Muscle of leg (tissue), 11 donors: Measurements from ENCODE around the gene CDKN2D. TPM values are rescaled to one million over a fixed set of nuclear protein-coding genes. Genes with fewer than 3 reads are reported as not detected.
"Not testable (repeated sequence)": the region's sequence is repeated elsewhere in the genome, so short reads cannot be mapped to it uniquely, and the experiment has no call there.

Experiments
- DNase-seq: peaks from one replicate; pipeline ENCODE4 v3.0.0; 2013
- H3K27ac ChIP-seq: one replicate; pipeline ENCODE4 v1.5.1; 2013; ENCODE audit warnings: mild to moderate bottlenecking, low read length, control low read depth
- H3K27me3 ChIP-seq: one replicate; pipeline ENCODE4 v1.6.1; 2013; ENCODE audit warnings: low read length; ENCODE audit not compliant: control insufficient read depth, insufficient read depth
- H3K36me3 ChIP-seq: one replicate; pipeline ENCODE4 v1.6.1; 2013; ENCODE audit warnings: low read length; ENCODE audit not compliant: control insufficient read depth, insufficient read depth
- H3K4me1 ChIP-seq: one replicate; pipeline ENCODE4 v1.6.1; 2013; ENCODE audit warnings: low read length; ENCODE audit not compliant: control insufficient read depth, insufficient read depth
- H3K4me3 ChIP-seq: one replicate; pipeline ENCODE4 v1.5.1; 2013; ENCODE audit warnings: low read length, control low read depth
- H3K9me3 ChIP-seq: replicated peaks from 2 replicates; pipeline ENCODE4 v1.6.1; 2013; ENCODE audit warnings: low read depth, low read length; ENCODE audit not compliant: control insufficient read depth
- WGBS: methylation state at CpG from one replicate; pipeline ENCODE4 v1.1.5; 2013; ENCODE audit warnings: missing lambda C conversion rate; ENCODE audit not compliant: insufficient coverage; 5-methylcytosine and 5-hydroxymethylcytosine counted together
- polyA plus RNA-seq, 8 donors: library from polyadenylated mRNA; unstranded; fragments of 120-200 nt; gene quantifications; one replicate each; pipeline versions ENCODE4 v1.2.1 to v1.2.3, GENCODE V29; 2013; ENCODE audit warnings: inconsistent platforms in 1 of 8, low replicate concordance in 1 of 8; ENCODE audit not compliant: insufficient read length in 8 of 8, insufficient read depth in 1 of 8
- total RNA-seq: library from RNA; stranded (reverse); fragments of 120-200 nt; gene quantifications from one replicate; pipeline ENCODE4 v1.2.4, GENCODE V29; 2013

Gene CDKN2D
- total and polyA plus RNA-seq, 9 donors = 6.8 to 19.5 (median 16.0) TPM

- peak overlapping the region; percentile 70 for H3K4me3 ChIP-seq
- H3K27ac ChIP-seq = peak overlapping the region; percentile 20
- WGBS = 4% methylated on average over 15 of the region's 22 CpGs
- DNase-seq = peak; percentile 32
- no peaks in the 10 kb centered on the region for H3K27me3 ChIP-seq
- peaks cover 14% of the 10 kb centered on the region for H3K4me1 ChIP-seq
- H3K36me3 ChIP-seq = peaks cover 20% of the 10 kb centered on the region
- no peaks in the 10 kb centered on the region for H3K9me3 ChIP-seq
Measured at GRCh38 chr19:10544242-10544752, 24.5 kb downstream of the CDKN2D start.

- Histone ChIP-seq H3K27ac (peak within 1 kb of the TSS; percentile 20), H3K36me3 (peaks cover 13% of the 10 kb centered on the region), H3K4me1 (peaks cover 14% of the 10 kb centered on the region), H3K9me3 (no peaks in the 10 kb centered on the region), H3K4me3 (peak within 1 kb of the TSS; percentile 70), H3K27me3 (no peaks in the 10 kb centered on the region)
- DNase-seq = peak; percentile 83
- WGBS = 1% methylated on average over 79 of the region's 79 CpGs
Measured at GRCh38 chr19:10543420-10544241, 25.1 kb downstream of the CDKN2D start, which contains the start of gene ATG4D. Gene ATG4D (plus strand): TSS chr19:10543904. CDS start chr19:10544091, 187 bp downstream.

- 51% methylated on average over 3 of the region's 8 CpGs for WGBS
- H3K4me1 ChIP-seq = peaks cover 14% of the 10 kb centered on the region
- peak overlapping the region; percentile 70 for H3K4me3 ChIP-seq
- no peaks in the 10 kb centered on the region for H3K9me3 ChIP-seq
- peaks cover 7% of the 10 kb centered on the region for H3K36me3 ChIP-seq
- H3K27ac ChIP-seq = no peak overlapping the region
- H3K27me3 ChIP-seq = no peaks in the 10 kb centered on the region
- no peak for DNase-seq
Measured at GRCh38 chr19:10543059-10543419, 25.7 kb downstream of the CDKN2D start.

GRCh38 chr19:10539016-10539415, 29.8 kb downstream of the CDKN2D start:
- H3K9me3 ChIP-seq = not testable (repeated sequence)
- 61% methylated on average over 5 of the region's 9 CpGs for WGBS

GRCh38 chr19:10538204-10538983, 30.4 kb downstream of the CDKN2D start:
- peaks cover 3% of the 10 kb centered on the region for H3K4me1 ChIP-seq
- no peak for DNase-seq
- no peak overlapping the region for H3K27ac ChIP-seq
- 82% methylated on average over 7 of the region's 20 CpGs for WGBS
- no peak overlapping the region for H3K4me3 ChIP-seq
- H3K27me3 ChIP-seq = peaks cover 2% of the 10 kb centered on the region
- no peaks in the 10 kb centered on the region for H3K36me3 ChIP-seq
- no peaks in the 10 kb centered on the region for H3K9me3 ChIP-seq

More at GRCh38 chr19:10539016-10539415, 29.8 kb downstream of the CDKN2D start:
- not testable (repeated sequence) for H3K27me3 ChIP-seq, DNase-seq, H3K4me3 ChIP-seq, H3K27ac ChIP-seq, H3K36me3 ChIP-seq, H3K4me1 ChIP-seq

GRCh38 chr19:10537668-10538067, 31.1 kb downstream of the CDKN2D start:
- no peak for DNase-seq
- WGBS = 60% methylated on average over 1 of the region's 11 CpGs

DNA sequence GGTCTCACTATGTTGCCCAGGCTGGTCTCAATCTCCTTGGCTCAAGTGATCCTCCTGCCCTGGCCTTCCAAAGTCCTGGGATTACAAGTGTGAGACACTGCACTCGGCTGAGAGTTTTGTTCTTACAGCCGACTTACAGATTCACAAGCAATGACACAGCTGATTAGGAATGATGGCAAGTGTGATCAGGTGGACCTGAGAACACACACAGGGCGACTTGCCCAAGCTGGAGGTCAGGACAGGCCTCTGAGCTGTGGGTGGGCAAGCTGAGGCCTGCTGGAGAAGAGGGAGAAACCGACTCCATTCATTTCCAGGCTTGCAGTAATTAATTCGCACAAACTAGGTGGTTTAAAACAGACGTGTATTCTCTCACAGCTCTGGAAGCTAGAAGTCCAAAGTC, 33.2 kb downstream of the CDKN2D start:
- no peaks in the 10 kb centered on the region for H3K36me3 ChIP-seq
- WGBS = 70% methylated on average over 4 of the region's 6 CpGs
- DNase-seq = no peak
- H3K27me3 ChIP-seq = peaks cover 2% of the 10 kb centered on the region
- peaks cover 2% of the 10 kb centered on the region for H3K9me3 ChIP-seq
- no peaks in the 10 kb centered on the region for H3K4me1 ChIP-seq
- H3K4me3 ChIP-seq = no peak overlapping the region
- no peak overlapping the region for H3K27ac ChIP-seq

More at GRCh38 chr19:10537668-10538067, 31.1 kb downstream of the CDKN2D start:
- H3K27ac ChIP-seq = no peak overlapping the region
- no peaks in the 10 kb centered on the region for H3K36me3 ChIP-seq
- H3K4me3 ChIP-seq = no peak overlapping the region
- H3K27me3 ChIP-seq = peaks cover 2% of the 10 kb centered on the region
- H3K9me3 ChIP-seq = no peaks in the 10 kb centered on the region
- no peaks in the 10 kb centered on the region for H3K4me1 ChIP-seq

DNA sequence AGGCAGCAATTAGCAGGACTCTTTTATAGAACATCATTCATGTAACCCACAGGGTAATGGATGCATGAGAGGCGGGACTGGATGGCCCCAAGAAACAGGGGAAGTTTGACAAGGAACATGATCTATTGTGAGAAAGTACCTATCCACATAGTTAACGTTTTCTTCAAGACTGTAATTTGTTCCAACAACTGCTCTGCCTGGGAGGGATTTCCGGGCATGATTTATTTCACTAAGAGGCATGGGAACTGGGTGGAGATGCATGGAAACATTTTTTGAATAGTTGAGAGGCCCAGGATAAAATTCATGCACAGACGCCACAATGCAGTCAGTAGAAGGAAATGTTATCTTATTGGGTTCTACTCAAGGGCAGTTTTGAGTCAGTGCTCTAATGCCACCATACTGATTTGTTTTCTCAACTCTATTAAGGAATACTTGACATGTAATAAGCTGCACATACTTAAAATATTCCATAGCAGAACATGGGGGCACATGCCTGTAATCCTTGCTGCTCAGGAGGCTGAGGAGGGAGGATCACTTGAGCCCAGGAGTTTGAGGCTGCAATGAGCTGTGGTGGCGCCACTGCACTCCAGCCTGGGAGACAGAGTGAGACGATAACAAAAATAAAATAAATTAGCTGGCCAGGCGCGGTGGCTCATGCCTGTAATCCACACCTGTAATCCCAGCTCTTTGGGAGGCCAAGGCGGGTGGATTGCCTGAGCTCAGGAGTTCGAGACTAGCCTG, 35.0 kb downstream of the CDKN2D start:
- peaks cover 2% of the 10 kb centered on the region for H3K9me3 ChIP-seq
- DNase-seq = peak; percentile 21
- no peak overlapping the region for H3K27ac ChIP-seq
- no peaks in the 10 kb centered on the region for H3K4me1 ChIP-seq
- H3K27me3 ChIP-seq = peaks cover 2% of the 10 kb centered on the region
- no peak overlapping the region for H3K4me3 ChIP-seq
- 82% methylated on average over 2 of the region's 10 CpGs for WGBS
- no peaks in the 10 kb centered on the region for H3K36me3 ChIP-seq

DNA sequence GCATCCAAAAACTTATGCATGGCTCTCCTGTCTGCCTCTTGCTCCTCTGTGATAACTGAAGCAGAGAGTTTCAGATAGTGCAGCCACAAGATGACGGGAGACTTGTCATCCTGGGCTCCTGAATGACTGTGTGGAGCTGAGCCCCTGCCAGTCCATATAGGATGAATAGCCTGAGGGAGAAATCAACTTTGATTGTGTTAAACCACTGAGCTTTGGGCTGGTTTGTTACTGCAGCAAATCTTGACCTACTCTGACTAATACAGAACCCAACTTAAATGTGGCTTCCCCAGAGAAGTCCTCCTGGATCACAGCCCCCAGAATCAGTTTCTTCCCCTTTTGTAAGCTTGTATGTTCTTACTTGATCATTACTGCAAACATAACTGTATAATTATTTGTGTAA, 36.3 kb downstream of the CDKN2D start:
- Histone ChIP-seq H3K4me1 (no peaks in the 10 kb centered on the region), H3K27me3 (peaks cover 2% of the 10 kb centered on the region), H3K36me3 (no peaks in the 10 kb centered on the region), H3K4me3 (no peak overlapping the region), H3K27ac (no peak overlapping the region), H3K9me3 (peaks cover 2% of the 10 kb centered on the region)
- WGBS = no CpG with 5 or more reads among the region's 1 CpG
- DNase-seq = no peak
